HG03196 (cell line): ENCODE results near the gene USP6NL.

ENCODE experiments used
- ATAC-seq: cut with Tn5 transposase; IDR thresholded peaks from one replicate; pipeline ENCODE4 v1.9.1; 2021; ENCODE audit not compliant: unreplicated experiment

Gene USP6NL

DNA sequence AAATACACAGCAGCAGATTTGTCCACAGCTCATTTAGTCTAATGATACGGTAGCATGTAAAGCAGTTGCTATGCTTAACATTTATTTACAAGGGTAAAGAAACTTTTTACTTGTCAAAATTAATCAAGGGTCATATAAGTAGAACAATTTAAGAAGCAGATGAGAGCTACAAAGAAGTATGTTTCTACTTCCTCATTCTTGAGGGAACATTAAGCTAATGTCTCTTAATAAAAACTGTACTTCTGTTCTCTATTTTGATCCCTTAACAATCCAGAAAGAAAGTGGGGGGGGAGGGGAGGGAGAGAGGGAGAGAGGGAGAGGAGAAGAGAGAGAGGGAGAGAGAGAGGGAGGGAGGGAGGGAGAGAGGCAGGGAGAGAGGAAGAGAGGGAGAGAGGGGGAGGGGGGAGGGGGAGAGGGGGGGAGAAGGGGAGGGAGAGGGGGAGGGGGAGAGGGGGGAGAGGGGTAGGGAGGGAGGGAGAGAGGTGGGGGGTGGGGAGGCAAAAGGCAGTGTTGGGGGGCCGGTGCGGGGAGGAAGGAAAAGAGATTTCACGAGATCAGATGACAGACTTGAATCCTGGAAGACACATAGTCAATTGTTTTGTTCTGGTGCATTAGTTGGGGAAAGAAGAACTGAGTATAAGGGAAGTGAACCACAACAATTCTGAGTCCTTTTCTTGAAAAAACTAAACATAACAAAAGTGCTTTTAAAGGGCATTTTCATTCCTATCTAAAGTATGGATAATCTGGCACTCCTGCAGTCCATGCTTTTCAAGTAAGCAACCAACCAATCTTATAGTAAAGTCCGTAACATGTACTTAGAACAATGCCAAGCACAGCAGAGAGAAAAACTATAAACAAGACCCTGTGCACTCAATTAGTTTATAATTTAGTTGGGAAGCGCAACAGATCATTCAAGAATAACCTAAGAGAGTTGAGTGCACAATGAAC, 128.0 kb downstream of the USP6NL start:
- ATAC-seq: no peak

- no peak for ATAC-seq
These were observed 129.1 kb downstream of the USP6NL start for GRCh38 chr10:11482306-11482705.

- no peak for ATAC-seq
These were observed 130.8 kb downstream of the USP6NL start for GRCh38 chr10:11480687-11481086.

- no peak for ATAC-seq
These were observed 132.2 kb downstream of the USP6NL start for GRCh38 chr10:11479300-11479699.

GRCh38 chr10:11478807-11479206, 132.6 kb downstream of the USP6NL start:
- no peak for ATAC-seq

DNA sequence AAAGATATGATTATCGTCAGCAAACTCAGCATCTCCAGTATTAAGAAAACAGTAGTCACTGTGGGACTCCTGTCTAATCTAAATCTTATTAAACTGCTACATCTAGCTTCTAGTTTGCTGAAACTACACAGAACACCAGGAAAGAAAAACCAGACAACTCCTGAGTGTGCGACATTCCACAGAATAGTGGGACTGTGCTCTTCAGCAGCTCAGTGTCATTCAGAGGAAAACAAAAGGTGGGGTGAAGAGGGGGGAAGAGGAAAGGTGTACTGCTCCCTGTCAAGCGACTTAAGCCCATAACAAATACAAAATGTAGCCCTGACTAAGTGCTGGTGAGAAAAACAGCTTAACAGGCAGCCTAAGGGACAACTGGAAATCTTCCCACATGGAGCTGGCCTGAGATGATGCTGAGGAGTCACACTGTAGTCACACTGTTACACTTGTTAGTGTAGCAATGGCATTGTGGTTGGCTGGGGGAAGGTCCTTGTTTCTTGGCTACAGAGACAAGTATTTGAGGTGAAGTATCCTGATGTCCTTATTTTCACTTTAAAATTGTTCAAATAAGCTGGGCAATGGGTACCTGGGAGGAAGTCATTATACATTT, 135.5 kb downstream of the USP6NL start:
- no peak for ATAC-seq

DNA sequence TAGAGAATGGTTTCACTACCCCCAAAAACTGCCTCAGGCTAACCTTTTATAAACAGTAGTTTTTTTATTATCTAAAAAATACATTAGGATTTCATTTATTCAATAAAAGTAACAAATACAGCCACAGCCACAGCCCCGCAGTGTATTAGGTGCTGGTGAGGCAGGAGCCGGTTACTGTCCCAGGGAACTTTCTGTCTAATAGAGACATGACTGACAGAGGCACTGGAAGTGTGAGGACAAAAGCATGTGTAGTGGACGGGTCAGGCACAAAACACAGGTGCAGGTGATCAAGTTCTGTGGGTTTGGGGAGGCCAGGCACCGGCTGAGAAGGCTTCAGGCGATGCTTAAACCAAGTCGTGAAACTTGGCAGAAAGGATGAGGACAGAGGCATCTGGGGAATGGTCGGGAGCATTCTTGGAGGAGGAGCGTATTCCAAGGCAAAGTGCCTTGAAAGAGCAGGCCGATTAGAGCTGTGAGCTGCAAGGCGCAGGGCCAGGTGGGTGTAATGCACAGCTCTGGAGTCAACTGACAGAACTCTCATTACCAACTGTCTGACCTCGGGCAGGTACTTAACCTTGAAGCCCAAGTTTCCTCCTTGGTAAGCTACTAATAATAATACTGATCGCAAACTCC, 138.2 kb downstream of the USP6NL start:
- no peak for ATAC-seq

- peak; percentile 85 for ATAC-seq
These were observed 139.2 kb downstream of the USP6NL start for GRCh38 chr10:11472158-11472753.

GRCh38 chr10:11469575-11470391, 141.7 kb downstream of the USP6NL start:
- ATAC-seq: no peak

DNA sequence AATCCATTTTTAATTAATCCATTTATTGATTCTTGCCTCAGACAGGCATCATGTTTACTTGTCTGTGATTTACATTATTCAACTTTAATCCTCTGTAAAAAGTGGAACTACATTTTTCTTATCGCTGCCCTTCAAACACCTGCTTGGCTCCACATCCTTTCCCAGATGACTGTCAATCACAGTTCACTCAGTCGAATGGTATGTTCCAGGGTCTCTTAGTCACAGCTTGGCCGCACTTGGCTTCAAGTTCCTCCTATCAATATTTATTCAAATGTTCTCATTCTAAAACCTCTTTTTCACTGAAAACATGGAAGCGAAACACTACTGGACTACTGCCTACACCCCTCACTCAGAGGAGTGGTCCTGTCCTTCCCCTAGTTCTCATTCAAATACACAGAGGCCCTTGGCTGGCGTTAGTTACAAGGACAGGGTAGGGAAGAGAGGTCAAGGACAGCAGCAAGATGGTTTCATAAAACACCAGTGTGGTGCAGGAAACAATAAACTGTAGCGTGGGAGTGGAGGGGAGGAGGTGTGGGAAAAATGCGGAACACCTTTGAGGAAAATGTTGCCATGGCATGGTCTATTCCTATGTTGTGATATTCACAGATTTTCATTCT, 143.2 kb downstream of the USP6NL start:
- ATAC-seq: no peak

- no peak for ATAC-seq
These were observed 146.0 kb downstream of the USP6NL start for GRCh38 chr10:11465406-11465805.

- ATAC-seq: no peak
These were observed 148.3 kb downstream of the USP6NL start for GRCh38 chr10:11463111-11463510.

DNA sequence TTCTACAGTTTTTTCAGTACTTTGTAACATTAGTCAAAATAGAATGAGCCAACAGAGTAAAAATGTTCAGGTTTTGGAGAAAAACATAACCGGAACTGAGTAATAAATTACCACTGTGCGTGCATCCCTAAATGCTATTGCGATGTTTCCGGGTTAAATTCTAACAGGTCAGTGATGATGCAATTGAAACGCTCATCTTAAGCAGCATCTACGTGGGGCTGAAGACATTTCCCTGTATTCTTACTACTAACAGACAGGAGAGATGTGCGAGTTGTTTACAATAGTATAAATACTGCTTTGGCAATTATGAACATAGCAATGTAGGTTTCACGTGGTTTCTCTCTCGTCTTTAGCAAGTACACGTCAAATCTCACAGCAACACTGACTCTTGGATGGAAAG, 149.4 kb downstream of the USP6NL start:
- no peak for ATAC-seq

GRCh38 chr10:11457336-11457735, 154.1 kb downstream of the USP6NL start:
- no peak for ATAC-seq

- ATAC-seq: no peak
These were observed 156.4 kb downstream of the USP6NL start for GRCh38 chr10:11454958-11455566.

DNA sequence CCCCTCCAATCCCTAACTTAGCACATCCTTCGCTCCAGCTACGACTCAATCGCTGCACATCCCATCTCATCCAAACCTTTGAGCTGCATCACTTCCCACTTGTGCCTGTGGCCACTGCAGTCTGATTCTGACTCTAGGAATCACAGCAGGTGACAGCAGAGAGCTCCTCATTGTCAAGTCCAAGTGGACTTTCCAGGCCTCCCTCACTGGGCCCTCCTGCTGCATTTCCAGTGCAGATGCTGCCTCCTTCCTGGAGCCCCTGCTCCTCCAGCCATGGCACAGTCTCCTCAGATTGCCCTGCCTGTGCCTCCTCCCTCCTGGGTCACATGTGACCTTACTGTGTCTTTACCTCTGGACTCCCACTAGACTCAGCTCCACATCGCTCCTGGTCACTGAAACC, 157.3 kb downstream of the USP6NL start:
- no peak for ATAC-seq

GRCh38 chr10:11451640-11452260, 159.7 kb downstream of the USP6NL start:
- no peak for ATAC-seq

DNA sequence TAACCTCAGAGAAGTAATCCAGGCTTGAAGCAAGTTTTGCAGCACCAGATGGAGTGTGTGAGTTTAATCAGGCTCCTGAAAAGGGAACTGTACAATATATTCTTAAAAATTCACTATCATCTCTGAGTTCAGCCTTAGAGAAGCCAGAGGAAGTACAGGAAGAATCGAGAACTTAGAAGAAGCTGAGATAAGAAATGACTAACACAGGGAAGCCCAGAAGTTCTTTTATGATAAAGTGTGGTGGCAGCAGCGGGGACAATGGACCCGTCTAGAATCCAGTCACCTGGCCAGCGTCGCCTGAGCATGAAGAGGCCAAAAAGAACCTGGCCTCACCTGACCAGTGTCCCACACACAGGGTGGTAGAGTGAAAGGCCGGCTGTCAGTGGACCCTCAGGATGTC, 161.0 kb downstream of the USP6NL start:
- ATAC-seq: no peak

DNA sequence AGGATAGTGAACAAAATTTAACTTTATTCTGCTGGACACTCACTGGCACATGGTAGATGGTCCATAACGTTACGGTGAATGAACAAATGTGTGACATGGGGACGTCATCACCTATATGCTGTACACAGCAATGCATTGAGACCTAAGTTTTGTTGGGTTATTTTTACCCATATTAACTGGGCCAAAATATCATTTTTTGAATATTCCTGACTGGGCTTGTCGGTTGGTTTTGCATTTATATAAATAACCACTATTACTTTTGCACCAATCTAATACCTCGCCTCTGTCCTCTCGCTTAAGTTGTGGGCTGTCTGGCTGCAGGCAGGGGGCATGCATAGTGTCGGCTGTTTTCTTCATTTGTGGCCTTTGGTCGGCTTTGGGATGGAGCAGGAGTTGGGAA, 161.7 kb downstream of the USP6NL start:
- ATAC-seq: no peak
